ENCODE measurements around the gene CNPY2. TPM values are rescaled to one million over a fixed set of nuclear protein-coding genes. Genes with fewer than 3 reads are reported as not detected.
"Not testable (repeated sequence)": the region's sequence is repeated elsewhere in the genome, so short reads cannot be mapped to it uniquely, and the experiment has no call there.

Gene CNPY2
- total RNA-seq, 4 donors from 2014 or later, result 23.3 to 40.9 (median 37.7) TPM

GRCh38 chr12:56326533-56326932 is 10.7 kb upstream of the CNPY2 start:
- intact Hi-C loops (cut with DNase I; ENCODE audit: low total_unique reads), result no loop called here
- 80 to 85% methylated on average over 6 of the region's 6 CpGs for WGBS, 2 donors
- no peak overlapping the region for H3K4me3 ChIP-seq (ENCODE audit: low read depth, poor library complexity, severe bottlenecking)
- no peak for DNase-seq (ENCODE audit: low spot score in 2 of 2)
- TF ChIP-seq, protein P1, sequence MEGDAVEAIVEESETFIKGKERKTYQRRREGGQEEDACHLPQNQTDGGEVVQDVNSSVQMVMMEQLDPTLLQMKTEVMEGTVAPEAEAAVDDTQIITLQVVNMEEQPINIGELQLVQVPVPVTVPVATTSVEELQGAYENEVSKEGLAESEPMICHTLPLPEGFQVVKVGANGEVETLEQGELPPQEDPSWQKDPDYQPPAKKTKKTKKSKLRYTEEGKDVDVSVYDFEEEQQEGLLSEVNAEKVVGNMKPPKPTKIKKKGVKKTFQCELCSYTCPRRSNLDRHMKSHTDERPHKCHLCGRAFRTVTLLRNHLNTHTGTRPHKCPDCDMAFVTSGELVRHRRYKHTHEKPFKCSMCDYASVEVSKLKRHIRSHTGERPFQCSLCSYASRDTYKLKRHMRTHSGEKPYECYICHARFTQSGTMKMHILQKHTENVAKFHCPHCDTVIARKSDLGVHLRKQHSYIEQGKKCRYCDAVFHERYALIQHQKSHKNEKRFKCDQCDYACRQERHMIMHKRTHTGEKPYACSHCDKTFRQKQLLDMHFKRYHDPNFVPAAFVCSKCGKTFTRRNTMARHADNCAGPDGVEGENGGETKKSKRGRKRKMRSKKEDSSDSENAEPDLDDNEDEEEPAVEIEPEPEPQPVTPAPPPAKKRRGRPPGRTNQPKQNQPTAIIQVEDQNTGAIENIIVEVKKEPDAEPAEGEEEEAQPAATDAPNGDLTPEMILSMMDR (IDR thresholded peaks at IDR 0.05), result no peak
- no peak for TF ChIP-seq POLR2A (IDR thresholded peaks at IDR 0.05)

GRCh38 chr12:56326126-56326525 is 10.3 kb upstream of the CNPY2 start:
- TF ChIP-seq, protein P1 (IDR thresholded peaks at IDR 0.05), result no peak
- TF ChIP-seq POLR2A (IDR thresholded peaks at IDR 0.05), result no peak
- 95 to 97% methylated on average over 8 of the region's 8 CpGs for WGBS, 2 donors
- no peak for DNase-seq (ENCODE audit: low spot score in 2 of 2)
- intact Hi-C loops (cut with DNase I; ENCODE audit: low total_unique reads), result no loop called here
- no peak overlapping the region for H3K4me3 ChIP-seq (ENCODE audit: low read depth, poor library complexity, severe bottlenecking)

- no peak for DNase-seq (ENCODE audit: low spot score in 2 of 2)
- WGBS, 2 donors, result 91% methylated on average over 6 of the region's 6 CpGs
- intact Hi-C loops (cut with DNase I; ENCODE audit: low total_unique reads), result no loop called here
- no peak overlapping the region for H3K4me3 ChIP-seq (ENCODE audit: low read depth, poor library complexity, severe bottlenecking)
- TF ChIP-seq POLR2A (IDR thresholded peaks at IDR 0.05), result no peak
- TF ChIP-seq, protein P1 (IDR thresholded peaks at IDR 0.05), result no peak
Observed at GRCh38 chr12:56324206-56324605, 8.4 kb upstream of the CNPY2 start.

DNA sequence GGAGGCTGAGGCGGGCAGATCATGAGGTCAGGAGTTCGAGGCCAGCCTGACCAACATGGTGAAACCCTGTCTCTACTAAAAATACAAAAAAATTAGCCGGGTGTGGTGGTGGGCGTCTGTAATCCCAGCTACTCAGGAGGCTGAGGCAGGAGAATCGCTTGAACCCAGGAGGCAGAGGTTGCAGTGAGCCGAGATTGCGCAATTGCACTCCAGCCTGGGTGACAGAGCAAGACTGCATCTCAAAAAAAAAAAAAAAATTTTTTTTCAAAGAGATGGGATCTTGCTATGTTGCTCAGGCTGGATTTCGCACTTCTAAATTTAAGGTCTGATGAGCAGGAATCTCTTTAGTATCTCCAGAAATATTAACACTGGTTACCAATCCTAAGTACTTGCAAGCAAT is 5.8 kb upstream of the CNPY2 start:
- DNase-seq (ENCODE audit: low spot score in 2 of 2); intact Hi-C loops (cut with DNase I; ENCODE audit: low total_unique reads); H3K4me3 ChIP-seq (ENCODE audit: low read depth, poor library complexity, severe bottlenecking): not testable (repeated sequence)
- WGBS, 2 donors, result 93 to 95% methylated on average over 8 of the region's 8 CpGs

DNA sequence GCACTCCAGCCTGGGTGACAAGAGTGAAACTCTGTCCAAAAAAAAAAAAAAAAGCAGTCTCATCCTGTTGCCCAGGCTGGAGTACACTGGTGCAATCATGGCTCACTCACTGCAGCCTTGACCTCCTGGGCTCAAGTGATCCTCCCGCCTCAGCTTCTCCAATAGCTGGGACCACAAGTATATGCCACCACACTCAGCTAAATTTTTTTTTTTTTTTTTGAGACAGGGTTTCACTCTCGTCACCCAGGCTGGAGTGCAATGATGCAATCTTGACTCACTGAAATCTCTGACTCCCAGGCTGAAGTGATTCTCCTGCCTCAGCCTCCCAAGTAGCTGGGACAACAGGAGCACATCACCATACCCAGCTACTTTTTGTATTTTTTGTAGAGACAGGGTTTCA is 5.2 kb upstream of the CNPY2 start:
- WGBS, 2 donors, result 86 to 90% methylated on average over 2 of the region's 2 CpGs
- H3K4me3 ChIP-seq (ENCODE audit: low read depth, poor library complexity, severe bottlenecking), result no peak overlapping the region
- no peak for DNase-seq (ENCODE audit: low spot score in 2 of 2)
- no peak for TF ChIP-seq POLR2A (IDR thresholded peaks at IDR 0.05)
- TF ChIP-seq, protein P1 (IDR thresholded peaks at IDR 0.05), result no peak
- intact Hi-C loops (cut with DNase I; ENCODE audit: low total_unique reads), result no loop called here

DNA sequence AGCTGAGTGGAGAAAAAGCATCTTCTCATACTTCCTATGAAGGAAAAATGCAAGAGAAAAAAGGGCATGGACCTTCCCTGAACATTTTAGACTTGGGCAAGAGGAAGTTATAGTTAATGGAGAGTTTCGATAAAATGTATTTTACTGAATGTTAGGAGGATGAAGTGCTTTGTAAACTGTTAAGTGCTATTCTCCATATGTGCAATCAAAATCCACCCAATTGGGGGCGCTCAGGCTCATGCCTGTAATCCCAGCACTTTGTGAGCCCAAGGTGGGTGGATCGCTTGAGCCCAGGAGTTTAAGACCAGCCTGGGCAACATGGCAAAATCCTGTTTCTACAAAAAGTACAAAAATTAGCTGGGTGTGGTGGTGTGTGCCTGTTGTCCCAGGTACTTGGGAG is 1.9 kb upstream of the CNPY2 start:
- H3K4me3 ChIP-seq (ENCODE audit: low read depth, poor library complexity, severe bottlenecking), result no peak overlapping the region
- WGBS, 2 donors, result 97% methylated on average over 3 of the region's 3 CpGs
- no peak for DNase-seq (ENCODE audit: low spot score in 2 of 2)
- TF ChIP-seq POLR2A (IDR thresholded peaks at IDR 0.05), result no peak
- TF ChIP-seq, protein P1 (IDR thresholded peaks at IDR 0.05), result no peak
- intact Hi-C loops (cut with DNase I; ENCODE audit: low total_unique reads), result no loop called here
